ENCODE measurements around the gene HMG20A. TPM values are rescaled to one million over a fixed set of nuclear protein-coding genes. Genes with fewer than 3 reads are reported as not detected.

Gene HMG20A
- total RNA-seq, 1 donor from 2014 or later, result 9.7 TPM

DNA sequence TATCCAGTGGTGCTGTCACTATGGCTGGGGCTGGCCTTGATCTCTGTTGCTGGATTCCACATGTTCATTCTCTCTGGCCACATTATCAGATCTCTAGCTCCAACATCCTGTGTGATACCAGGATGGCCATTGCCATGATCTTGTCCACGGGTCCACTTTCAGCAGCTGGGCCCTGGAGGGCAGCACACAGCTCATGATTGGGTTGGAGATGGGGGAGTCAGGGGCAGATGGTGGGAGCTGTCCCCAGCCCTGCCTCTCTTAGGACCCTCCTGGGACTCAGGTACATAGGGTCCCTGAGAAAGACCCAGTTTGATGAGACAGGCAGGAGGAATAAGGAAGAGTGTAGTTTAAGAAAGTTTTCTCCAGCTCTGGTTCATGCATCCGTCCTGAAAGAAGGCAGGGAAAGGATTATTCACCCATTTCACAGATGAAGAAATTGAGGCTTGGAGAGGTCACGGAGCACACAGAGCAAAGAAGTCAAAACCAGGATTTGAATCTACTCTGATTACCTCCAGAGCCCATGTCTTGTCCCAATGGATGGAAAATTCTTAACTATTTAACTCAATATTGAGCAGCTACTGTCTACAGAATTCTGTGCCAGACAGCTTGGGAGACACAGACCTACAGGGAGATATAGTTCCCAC, 111.5 kb downstream of the HMG20A start:
- TF ChIP-seq, protein P1, sequence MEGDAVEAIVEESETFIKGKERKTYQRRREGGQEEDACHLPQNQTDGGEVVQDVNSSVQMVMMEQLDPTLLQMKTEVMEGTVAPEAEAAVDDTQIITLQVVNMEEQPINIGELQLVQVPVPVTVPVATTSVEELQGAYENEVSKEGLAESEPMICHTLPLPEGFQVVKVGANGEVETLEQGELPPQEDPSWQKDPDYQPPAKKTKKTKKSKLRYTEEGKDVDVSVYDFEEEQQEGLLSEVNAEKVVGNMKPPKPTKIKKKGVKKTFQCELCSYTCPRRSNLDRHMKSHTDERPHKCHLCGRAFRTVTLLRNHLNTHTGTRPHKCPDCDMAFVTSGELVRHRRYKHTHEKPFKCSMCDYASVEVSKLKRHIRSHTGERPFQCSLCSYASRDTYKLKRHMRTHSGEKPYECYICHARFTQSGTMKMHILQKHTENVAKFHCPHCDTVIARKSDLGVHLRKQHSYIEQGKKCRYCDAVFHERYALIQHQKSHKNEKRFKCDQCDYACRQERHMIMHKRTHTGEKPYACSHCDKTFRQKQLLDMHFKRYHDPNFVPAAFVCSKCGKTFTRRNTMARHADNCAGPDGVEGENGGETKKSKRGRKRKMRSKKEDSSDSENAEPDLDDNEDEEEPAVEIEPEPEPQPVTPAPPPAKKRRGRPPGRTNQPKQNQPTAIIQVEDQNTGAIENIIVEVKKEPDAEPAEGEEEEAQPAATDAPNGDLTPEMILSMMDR (IDR thresholded peaks at IDR 0.05; ENCODE audit: insufficient read depth, low read length, severe bottlenecking), result no peak
- Histone ChIP-seq H3K4me3 (ENCODE audit: low read depth, low read length) (no peak overlapping the region), H3K36me3 (ENCODE audit: control insufficient read depth, insufficient read depth, low read length) (no peaks in the 10 kb centered on the region), H3K27me3 (ENCODE audit: control insufficient read depth, insufficient read depth, low read length) (peaks cover 6% of the 10 kb centered on the region)
- DNase-seq (ENCODE audit: low read depth), result no peak
- no peak for FAIRE-seq

DNA sequence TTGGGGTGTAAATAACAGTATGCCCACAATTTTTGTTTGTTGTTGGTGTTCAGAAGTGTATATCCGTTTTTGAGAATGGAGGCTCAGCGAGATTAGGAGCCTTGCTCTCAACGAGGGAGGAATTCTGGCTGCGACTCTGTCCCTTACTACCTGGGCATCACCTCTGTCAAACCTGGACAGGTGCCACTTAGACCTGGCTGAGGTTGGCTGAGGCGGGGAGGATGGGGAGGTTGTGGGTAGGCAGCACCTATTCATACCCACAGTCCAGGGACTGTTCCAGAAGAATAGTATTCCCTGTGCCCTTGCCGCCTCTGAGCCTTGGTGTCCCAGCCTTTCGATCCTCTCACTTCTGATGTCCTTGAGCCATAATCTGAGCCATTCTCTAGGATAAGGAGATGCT, 112.2 kb downstream of the HMG20A start:
- H3K4me3 ChIP-seq (ENCODE audit: low read depth, low read length), result no peak overlapping the region
- TF ChIP-seq, protein P1 (IDR thresholded peaks at IDR 0.05; ENCODE audit: insufficient read depth, low read length, severe bottlenecking), result no peak

DNA sequence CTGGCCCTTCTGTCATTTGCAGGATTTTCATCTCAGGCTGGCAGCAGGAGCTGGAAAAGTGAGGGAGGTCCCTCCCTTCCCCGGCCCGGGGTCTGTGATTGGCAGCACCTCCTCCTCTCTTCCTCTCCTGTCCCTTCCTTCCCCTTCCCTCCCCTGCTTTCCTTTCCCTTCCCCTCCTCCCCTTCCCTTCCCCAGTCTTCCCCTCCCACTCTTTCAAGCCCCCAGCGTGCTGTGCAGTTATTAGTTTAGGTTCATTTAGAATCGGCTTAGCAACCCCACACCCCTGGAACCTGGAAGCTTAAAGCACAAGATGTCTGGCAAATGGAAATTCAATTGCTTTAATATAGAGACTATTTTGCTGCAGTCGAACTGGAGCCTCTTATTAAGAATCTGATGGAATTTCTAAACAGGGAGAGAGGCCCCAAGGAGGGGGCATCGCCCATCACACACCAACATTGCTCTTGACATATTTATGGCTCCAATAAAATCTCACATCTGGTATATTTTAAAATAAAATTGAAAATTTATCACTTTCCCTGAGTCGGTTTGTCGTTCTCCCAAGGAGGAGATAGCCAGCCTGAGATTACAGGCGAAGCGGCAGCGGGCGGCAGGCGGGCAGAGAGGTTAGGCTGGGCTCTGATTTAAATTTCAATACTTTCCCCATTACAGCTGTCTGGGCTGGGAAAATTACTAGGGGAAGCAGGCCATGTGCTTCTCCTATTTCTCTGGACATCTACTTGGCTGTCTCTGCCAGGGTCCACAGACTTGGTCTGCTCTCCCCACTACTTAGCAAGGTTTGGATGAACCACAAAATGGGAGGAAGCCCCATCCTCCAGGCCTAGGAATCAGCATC, 113.1 kb downstream of the HMG20A start:
- TF ChIP-seq, protein P1 (IDR thresholded peaks at IDR 0.05; ENCODE audit: insufficient read depth, low read length, severe bottlenecking), result no peak
- no peak for DNase-seq (ENCODE audit: low read depth)
- H3K27me3 ChIP-seq (ENCODE audit: control insufficient read depth, insufficient read depth, low read length), result peaks cover 6% of the 10 kb centered on the region
- H3K36me3 ChIP-seq (ENCODE audit: control insufficient read depth, insufficient read depth, low read length), result no peaks in the 10 kb centered on the region
- FAIRE-seq, result no peak
- no peak overlapping the region for H3K4me3 ChIP-seq (ENCODE audit: low read depth, low read length)

More for the DNA sequence above, 112.2 kb downstream of the HMG20A start:
- DNase-seq (ENCODE audit: low read depth) (no peak), FAIRE-seq (no peak)
- Histone ChIP-seq H3K36me3 (ENCODE audit: control insufficient read depth, insufficient read depth, low read length) (no peaks in the 10 kb centered on the region), H3K27me3 (ENCODE audit: control insufficient read depth, insufficient read depth, low read length) (peaks cover 6% of the 10 kb centered on the region)

Other genes with a start within 250 kb of the HMG20A start
- 3.7 and 10.0 TPM in 2 replicates for gene PEAK1, start 784 bp upstream of the HMG20A start, total RNA-seq
- not detected in 2 replicates for gene LINGO1, start 212.0 kb downstream of the HMG20A start, total RNA-seq